Kidney tubule cell (primary cell): ENCODE results near the gene RAB4B.
A peak's percentile ranks its signal among the peaks of the same experiment; 100 is the strongest.
"Not testable (repeated sequence)": the region's sequence is repeated elsewhere in the genome, so short reads cannot be mapped to it uniquely, and the experiment has no call there.

Experiments used
- DNase-seq: peaks from one replicate; pipeline ENCODE4 v3.0.0-alpha.2; 2018; ENCODE audit warnings: low spot score

RAB4B gene

GRCh38 chr19:40803857-40804782 lies 26.1 kb downstream of the RAB4B start:
- DNase-seq: peak; percentile 46

DNA sequence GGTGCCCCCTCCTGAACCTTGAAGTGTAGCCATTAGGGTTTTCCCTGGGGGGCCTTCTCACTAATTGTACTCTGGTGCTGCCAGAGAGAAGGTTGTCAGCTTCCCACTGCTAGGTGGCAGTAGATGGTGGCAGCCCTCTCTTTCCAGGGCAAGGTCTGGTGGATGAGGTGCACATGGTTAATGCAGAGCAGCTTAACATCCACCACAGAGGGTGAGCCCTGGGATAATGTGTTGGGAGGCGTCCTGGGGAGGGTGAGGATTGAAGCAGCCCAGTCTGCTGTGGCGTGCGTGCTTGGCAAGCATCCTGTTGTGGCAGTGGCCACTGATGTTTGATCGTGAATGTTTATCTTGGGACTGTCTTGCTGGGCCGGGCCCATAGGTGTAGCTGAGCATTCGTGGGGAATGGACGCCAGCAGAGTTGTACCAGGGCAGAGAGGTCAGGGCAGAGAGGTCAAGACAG lies 26.8 kb downstream of the RAB4B start:
- no peak for DNase-seq

DNA sequence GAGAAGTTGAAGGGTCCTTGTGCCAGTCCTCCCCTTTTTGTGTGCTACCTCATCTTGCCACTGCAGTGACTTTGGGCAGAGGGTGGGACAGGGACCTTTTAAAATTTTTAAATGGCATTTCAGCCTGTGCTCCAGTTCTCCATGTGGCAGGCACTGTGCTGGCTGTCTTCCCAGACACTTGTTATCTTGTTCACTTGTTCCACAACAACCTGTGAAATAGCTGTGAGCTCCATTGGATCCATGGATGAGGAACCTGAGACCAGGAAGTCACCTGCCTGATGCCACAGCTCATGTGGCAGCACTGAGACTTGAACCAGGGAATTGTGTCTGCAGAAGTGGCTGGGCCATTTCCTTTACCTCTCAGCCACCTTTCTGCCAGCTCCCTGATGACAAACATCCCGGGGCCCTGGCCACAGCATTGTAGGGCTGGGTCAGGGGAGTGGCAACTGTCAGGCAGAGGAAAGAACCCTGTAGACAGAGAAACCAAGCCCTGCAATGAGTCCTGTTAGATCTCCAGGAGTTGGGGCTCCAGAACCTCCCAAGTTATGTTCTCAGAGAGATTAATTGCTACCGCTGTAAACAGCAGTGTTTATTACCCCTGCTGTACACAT lies 27.3 kb downstream of the RAB4B start:
- no peak for DNase-seq

DNA sequence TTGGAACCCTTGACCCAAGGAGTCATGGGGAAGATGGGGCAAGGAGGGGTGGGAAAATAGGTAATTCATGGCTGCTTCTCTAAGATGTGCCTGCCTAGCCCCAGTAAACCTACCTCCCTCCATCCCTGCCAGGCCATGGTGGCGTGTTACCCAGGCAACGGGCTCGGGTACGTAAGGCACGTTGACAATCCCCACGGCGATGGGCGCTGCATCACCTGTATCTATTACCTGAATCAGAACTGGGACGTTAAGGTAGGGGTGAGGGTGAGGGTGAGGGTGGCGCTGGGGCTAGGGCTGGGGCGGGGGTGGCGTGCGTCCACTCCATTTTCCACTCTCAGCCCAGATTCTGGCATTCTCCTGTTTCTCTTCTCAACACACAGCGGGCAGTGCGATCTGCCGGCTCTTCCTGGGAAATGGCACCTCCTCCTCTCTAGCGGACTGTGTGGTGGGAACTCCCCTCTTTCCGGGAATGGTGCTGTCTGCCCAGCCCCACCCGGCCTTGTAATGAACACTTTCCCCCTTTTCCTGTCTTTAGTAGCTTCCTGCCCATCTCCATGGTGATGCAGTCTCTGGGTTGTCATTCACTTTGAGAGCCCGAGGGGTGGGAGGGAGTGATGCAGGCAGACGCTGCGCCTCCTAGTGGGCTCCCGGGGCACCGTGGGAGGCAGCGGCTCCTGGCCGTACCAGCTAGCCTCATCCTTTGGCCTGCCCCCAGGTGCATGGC lies 28.5 kb downstream of the RAB4B start:
- peak; percentile 82 for DNase-seq

DNA sequence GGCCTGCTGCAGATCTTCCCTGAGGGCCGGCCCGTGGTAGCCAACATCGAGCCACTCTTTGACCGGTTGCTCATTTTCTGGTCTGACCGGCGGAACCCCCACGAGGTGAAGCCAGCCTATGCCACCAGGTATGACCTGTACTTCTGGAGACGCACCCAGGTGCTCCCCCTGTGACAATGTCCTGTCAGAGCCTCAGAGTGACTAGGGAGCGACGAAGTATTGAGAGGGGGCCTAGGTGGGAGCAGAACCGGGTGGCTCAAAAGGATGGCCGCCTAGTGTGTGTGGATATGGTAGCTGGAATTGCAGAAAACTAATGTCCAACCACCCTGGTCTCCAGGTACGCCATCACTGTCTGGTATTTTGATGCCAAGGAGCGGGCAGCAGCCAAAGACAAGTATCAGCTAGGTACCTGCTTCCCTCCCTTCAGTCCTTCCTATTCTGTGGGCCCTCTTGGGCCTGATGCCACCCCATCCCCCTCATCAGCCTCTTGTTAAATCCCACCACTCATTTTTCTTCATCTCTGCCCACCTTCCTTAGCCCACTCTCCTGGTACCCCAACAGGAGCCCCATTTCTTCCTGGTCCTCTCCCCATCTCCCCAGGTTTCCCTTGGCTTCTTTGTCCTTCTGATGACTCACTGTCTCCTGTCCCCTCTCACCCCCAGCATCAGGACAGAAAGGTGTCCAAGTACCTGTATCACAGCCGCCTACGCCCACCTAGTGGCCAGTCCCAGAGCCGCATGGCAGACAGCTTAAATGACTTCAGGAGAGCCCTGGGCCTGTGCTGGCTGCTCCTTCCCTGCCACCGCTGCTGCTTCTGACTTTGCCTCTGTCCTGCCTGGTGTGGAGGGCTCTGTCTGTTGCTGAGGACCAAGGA lies 29.3 kb downstream of the RAB4B start:
- peak; percentile 72 for DNase-seq

GRCh38 chr19:40808021-40808325 lies 29.9 kb downstream of the RAB4B start:
- no peak for DNase-seq

DNA sequence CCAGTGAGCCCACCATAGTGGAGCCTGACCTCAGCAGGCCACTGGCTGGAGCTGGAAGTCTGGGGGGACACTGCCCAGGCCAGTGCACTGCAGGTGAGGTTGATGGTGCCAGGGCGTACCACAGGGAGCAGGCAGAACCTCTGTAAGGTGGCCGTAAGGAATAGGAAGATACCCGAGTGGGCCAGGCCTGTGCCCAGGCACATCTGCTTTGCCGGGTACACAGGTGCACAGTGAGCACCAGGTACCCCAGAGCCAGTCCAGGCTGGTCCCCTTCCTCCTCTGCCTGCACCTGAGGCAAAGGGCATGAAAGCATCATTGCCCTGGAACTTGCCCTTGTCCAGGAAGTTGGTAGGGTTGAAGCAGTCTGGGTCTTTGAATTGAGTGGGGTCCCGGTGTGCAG lies 30.4 kb downstream of the RAB4B start:
- DNase-seq: no peak

DNA sequence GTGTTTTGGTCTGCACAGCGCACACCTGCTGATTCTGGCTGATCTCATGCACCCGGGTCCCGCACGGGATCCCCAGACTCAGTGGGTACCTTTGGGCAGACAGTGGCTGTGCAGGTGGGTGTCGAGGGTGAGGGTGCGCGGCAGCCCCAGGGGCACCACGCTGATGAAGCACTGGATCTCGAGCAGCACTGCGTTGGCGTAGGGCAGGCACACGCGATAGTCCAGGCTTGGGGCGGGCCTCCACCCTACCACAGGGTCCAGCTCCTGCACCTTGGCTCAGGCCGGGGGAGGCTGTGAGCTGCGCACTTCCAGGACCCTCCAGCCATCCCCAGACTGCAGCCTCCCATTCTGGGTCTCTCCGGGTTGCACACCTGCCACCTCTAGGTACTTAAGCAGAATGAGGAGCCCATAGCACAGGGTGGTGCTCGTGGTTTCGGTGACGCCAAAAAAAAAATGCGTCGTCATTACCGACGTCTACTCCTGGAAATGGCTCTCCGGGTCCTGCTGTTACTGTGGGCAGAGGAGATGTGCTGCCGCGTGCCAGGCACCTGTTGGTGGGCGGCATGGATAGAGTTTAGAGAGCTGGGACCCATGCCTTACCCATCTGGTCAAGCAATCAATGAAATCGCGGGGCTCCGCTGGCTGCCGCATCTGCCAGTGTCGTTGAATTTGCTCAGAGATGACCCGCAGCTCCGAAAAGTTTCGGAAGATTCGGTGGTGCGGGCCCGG lies 31.5 kb downstream of the RAB4B start:
- no peak for DNase-seq

DNA sequence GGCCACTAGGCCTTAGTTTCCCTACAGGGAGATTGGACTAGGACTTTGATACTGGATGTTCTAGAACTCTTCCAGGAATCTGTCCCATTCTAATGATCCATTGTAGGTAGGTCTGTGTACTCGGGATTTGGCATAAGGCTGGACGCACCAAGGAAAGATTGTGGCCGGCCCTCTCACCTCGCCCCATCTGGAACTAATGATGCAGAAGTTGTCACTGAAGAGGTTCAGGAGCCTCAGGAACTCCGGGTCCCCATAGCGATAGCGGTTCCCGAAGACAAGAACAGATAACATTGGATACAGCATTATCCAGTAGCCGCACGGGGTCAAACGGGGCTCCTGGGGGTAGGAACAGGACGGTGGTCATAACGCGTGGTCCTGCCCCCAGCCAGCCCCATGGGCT lies 32.1 kb downstream of the RAB4B start:
- no peak for DNase-seq

DNA sequence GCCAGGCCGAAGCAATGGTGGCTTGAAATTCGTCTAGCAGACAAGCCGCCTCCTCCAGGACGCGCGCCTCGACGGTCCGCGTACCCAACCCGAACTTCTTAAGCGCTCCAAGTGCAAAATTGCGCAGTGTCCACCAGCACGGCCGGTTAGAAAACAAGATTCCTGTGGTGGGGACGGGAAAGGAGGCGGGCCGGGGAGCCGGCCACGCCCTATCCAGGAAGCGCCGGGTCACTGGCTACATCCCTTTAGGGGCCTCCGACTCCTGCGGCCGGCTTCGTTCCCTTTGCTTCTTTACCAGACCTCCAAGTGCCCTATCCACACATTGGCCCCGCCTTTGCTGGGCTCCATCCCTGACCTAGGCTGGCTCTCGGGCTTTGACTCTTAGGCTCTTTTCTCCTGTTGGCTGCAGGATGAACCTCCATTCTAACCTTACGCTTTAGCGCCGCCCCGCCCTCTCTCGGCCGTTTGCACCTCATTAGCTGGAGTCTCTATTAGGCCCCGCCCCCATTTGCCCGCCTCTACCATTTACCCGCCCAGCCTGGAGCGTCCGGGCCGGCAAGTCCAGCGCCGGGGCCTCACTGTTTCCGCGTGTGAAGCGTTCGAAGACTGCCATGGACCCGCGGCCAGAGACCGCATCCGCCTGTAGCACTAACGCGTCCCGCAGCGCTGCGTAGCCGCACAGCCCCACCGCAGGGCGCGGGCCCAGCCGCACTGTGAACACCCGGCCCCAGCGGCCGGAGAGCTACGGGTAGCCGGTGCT lies 32.8 kb downstream of the RAB4B start:
- peak; percentile 78 for DNase-seq

DNA sequence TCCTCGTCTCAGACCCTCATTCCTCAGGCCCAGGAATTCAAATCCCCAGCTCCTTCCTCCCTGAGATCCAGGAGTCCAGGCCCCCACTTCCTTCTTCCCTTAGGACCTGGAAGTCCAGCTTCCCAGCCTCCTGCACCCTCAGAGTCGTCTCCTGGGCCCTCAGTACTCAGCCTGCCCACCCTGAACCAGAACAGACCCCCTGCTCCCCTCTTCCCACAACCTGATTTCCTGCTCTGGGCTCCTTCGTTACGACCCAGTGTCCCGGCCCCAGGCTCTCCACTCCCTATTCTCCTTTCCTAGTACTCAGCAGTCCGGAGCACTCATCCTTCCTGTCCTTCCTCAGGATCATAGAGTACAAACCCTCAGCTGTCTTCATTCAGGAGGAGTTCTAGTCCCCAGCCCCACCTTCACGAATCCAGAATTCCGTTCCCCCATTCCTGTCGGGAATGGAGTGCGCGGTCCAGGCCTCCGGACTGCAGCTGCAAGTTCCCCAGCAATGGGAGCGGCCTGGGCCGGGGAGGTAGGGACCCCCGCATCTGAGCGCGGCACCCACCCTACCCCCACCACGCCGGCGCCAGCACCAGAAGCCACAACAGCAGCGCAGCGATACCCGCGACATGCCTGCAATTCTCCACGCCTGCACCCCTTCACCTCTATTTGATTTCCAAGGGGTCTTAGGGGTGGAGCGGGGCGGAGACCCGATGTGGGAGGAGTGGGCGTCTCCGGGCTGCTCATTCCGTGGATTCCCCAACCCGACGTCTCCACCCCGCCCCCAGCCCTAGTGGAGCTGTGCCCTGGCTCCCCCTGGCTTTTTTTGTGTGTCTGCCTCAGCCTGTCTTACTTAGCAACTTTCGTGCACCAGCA lies 33.7 kb downstream of the RAB4B start:
- DNase-seq: no peak

DNA sequence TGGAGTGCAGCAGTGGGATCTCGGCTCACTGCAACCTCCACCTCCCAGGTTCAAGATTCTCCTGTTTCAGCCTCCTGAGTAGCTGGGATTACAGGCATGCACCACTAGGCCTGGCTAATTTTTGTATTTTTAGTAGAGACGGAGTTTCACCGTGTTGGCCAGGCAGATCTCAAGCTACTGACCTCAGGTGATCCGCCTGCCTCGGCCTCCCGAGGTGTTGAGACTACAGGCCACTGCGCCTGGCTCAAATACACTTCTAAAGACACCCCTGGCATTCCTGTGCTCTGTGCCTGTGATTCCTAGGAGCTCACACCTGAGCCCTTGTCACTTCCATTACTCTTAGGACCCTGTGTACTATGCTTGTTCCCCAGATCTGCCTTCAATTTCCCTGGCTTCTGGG lies 34.5 kb downstream of the RAB4B start:
- DNase-seq: not testable (repeated sequence)

GRCh38 chr19:40813182-40813581 lies 35.1 kb downstream of the RAB4B start:
- no peak for DNase-seq

GRCh38 chr19:40815223-40815622 lies 37.2 kb downstream of the RAB4B start:
- DNase-seq: no peak

- peak; percentile 58 for DNase-seq
Measured at GRCh38 chr19:40818480-40819399, 40.7 kb downstream of the RAB4B start.

DNA sequence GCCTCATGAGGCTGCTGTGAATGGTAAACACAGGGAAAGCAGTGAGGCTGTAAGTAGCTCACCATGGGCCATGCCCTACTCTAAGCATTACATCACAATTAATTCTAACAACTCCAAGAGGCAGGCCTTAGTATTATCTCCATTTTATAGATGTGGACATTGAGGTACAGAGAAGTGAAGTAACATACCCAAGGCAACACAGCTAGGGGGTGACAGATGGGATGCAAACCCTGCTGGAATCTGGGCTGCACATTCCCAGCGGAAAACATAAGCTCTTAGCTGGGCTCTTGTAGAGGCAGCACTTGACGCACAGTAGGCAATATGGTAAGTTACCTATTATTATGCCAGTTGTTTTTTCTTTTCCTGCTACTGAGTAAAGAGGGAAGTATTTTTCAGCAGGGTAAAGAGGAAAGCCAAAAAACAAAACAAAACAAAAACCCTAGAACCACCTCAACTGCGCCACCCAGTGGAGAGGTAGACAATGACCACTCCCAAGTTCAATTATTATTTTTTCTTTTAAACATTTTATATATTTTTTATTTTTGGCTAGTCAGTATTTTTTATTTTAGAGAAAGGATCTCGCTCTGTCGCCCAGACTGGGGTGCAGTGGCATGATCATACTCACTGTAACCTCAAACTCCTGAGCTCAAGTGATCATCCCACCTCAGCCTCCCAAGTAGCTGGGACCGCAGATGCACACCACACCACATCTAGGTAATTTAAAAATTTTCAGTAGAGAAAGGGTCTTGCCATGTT lies 41.6 kb downstream of the RAB4B start:
- peak; percentile 26 for DNase-seq

GRCh38 chr19:40822161-40822560 lies 44.1 kb downstream of the RAB4B start:
- no peak for DNase-seq
